ENCODE measurements around the gene AFG3L2.
"Not testable (repeated sequence)": the region's sequence is repeated elsewhere in the genome, so short reads cannot be mapped to it uniquely, and the experiment has no call there.

AFG3L2 gene

GRCh38 chr18:12383759-12384158 is 6.7 kb upstream of the AFG3L2 start:
- H2AFZ ChIP-seq (ENCODE audit: low read depth, low read length); H3K36me3 ChIP-seq (ENCODE audit: control insufficient read depth in 1 of 2, insufficient read depth in 2 of 2, low read depth in 1 of 2, low read length in 2 of 2); H3K4ac ChIP-seq (ENCODE audit: low read depth in 1 of 2, low read length in 2 of 2); H3K4me1 ChIP-seq (ENCODE audit: control insufficient read depth, insufficient read depth, low read depth, low read length); H3K23ac ChIP-seq (ENCODE audit: low read length in 2 of 2); H2BK5ac ChIP-seq (ENCODE audit: low read depth, low read length, poor library complexity, severe bottlenecking); H2AK5ac ChIP-seq (ENCODE audit: low read length, severe bottlenecking); H3K79me1 ChIP-seq (replicated peaks; ENCODE audit: low read length, poor library complexity, severe bottlenecking); H3K18ac ChIP-seq (ENCODE audit: low read depth in 1 of 2, low read length in 2 of 2); H3K4me2 ChIP-seq (ENCODE audit: low read length, poor library complexity, severe bottlenecking); H2BK15ac ChIP-seq (ENCODE audit: low read depth, poor library complexity, severe bottlenecking); H4K8ac ChIP-seq (ENCODE audit: low read length); H2BK12ac ChIP-seq (ENCODE audit: low read length in 2 of 2); H3K4me3 ChIP-seq (ENCODE audit: insufficient read depth in 1 of 2, low read depth in 1 of 2, low read length in 2 of 2); H3K27ac ChIP-seq (ENCODE audit: low read length, poor library complexity, severe bottlenecking); DNase-seq; H3K27me3 ChIP-seq (ENCODE audit: control insufficient read depth in 1 of 2, insufficient read depth in 1 of 2, low read length in 2 of 2); H3K14ac ChIP-seq (ENCODE audit: low read length in 2 of 2); H3K9ac ChIP-seq (ENCODE audit: low read length); H3K9me3 ChIP-seq (ENCODE audit: control insufficient read depth, low read length); H4K91ac ChIP-seq (ENCODE audit: low read length); H2BK120ac ChIP-seq (ENCODE audit: low read depth, low read length): not testable (repeated sequence)
- WGBS = 94% methylated on average over 5 of the region's 5 CpGs

- not testable (repeated sequence) for H3K18ac ChIP-seq (ENCODE audit: low read depth in 1 of 2, low read length in 2 of 2); H3K27ac ChIP-seq (ENCODE audit: low read length, poor library complexity, severe bottlenecking); H3K4me2 ChIP-seq (ENCODE audit: low read length, poor library complexity, severe bottlenecking); H2BK12ac ChIP-seq (ENCODE audit: low read length in 2 of 2); H2AFZ ChIP-seq (ENCODE audit: low read depth, low read length); H4K8ac ChIP-seq (ENCODE audit: low read length); DNase-seq; H3K23ac ChIP-seq (ENCODE audit: low read length in 2 of 2); H2AK5ac ChIP-seq (ENCODE audit: low read length, severe bottlenecking); H3K4me1 ChIP-seq (ENCODE audit: control insufficient read depth, insufficient read depth, low read depth, low read length); H3K14ac ChIP-seq (ENCODE audit: low read length in 2 of 2); H3K9me3 ChIP-seq (ENCODE audit: control insufficient read depth, low read length); H3K4me3 ChIP-seq (ENCODE audit: insufficient read depth in 1 of 2, low read depth in 1 of 2, low read length in 2 of 2); H2BK5ac ChIP-seq (ENCODE audit: low read depth, low read length, poor library complexity, severe bottlenecking); H4K91ac ChIP-seq (ENCODE audit: low read length); H3K4ac ChIP-seq (ENCODE audit: low read depth in 1 of 2, low read length in 2 of 2); H3K79me1 ChIP-seq (replicated peaks; ENCODE audit: low read length, poor library complexity, severe bottlenecking); H2BK15ac ChIP-seq (ENCODE audit: low read depth, poor library complexity, severe bottlenecking); H2BK120ac ChIP-seq (ENCODE audit: low read depth, low read length); H3K27me3 ChIP-seq (ENCODE audit: control insufficient read depth in 1 of 2, insufficient read depth in 1 of 2, low read length in 2 of 2); H3K36me3 ChIP-seq (ENCODE audit: control insufficient read depth in 1 of 2, insufficient read depth in 2 of 2, low read depth in 1 of 2, low read length in 2 of 2); H3K9ac ChIP-seq (ENCODE audit: low read length)
- WGBS = 100% methylated on average over 3 of the region's 7 CpGs
Measured at GRCh38 chr18:12382221-12382814, 5.3 kb upstream of the AFG3L2 start.

DNA sequence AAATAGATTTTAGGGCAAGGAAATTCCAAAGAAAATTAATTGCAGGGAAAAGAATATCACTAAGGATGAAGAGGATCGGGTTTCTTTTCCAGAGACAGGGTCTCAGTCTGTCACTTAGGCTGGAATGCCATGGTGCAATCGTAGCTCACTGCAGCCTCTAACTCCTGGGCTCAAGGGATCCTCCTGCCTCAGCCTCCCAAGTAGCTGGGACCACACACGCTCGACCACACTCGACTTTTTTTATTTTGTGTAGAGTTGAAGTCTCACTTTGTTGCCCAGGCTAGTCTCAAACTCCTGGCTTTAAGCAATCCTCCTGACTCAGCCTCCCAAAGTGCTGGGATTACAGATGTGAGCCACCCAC is 1.2 kb upstream of the AFG3L2 start:
- WGBS = 47% methylated on average over 3 of the region's 5 CpGs
- H2AK5ac ChIP-seq (ENCODE audit: low read length, severe bottlenecking); H2AFZ ChIP-seq (ENCODE audit: low read depth, low read length); H3K79me1 ChIP-seq (replicated peaks; ENCODE audit: low read length, poor library complexity, severe bottlenecking); H3K9me3 ChIP-seq (ENCODE audit: control insufficient read depth, low read length); H3K27me3 ChIP-seq (ENCODE audit: control insufficient read depth in 1 of 2, insufficient read depth in 1 of 2, low read length in 2 of 2); H4K91ac ChIP-seq (ENCODE audit: low read length); H3K4ac ChIP-seq (ENCODE audit: low read depth in 1 of 2, low read length in 2 of 2); H2BK5ac ChIP-seq (ENCODE audit: low read depth, low read length, poor library complexity, severe bottlenecking); H3K14ac ChIP-seq (ENCODE audit: low read length in 2 of 2); H2BK15ac ChIP-seq (ENCODE audit: low read depth, poor library complexity, severe bottlenecking); H2BK12ac ChIP-seq (ENCODE audit: low read length in 2 of 2); H3K23ac ChIP-seq (ENCODE audit: low read length in 2 of 2); H3K36me3 ChIP-seq (ENCODE audit: control insufficient read depth in 1 of 2, insufficient read depth in 2 of 2, low read depth in 1 of 2, low read length in 2 of 2); DNase-seq; H4K8ac ChIP-seq (ENCODE audit: low read length): not testable (repeated sequence)
- peak overlapping the region; percentile 94 for H3K9ac ChIP-seq (ENCODE audit: low read length)
- H2BK120ac ChIP-seq (ENCODE audit: low read depth, low read length) = peak overlapping the region; percentile 54
- peak overlapping the region; percentile 84 for H3K4me2 ChIP-seq (ENCODE audit: low read length, poor library complexity, severe bottlenecking)
- peak overlapping the region in 1 of 2 experiments; percentile 94 for H3K18ac ChIP-seq (ENCODE audit: low read depth in 1 of 2, low read length in 2 of 2)
- H3K4me3 ChIP-seq (ENCODE audit: insufficient read depth in 1 of 2, low read depth in 1 of 2, low read length in 2 of 2) = peak overlapping the region in 1 of 2 experiments; percentile 83
- peak overlapping the region; percentile 97 for H3K27ac ChIP-seq (ENCODE audit: low read length, poor library complexity, severe bottlenecking)
- peaks cover 15% of the 10 kb centered on the region for H3K4me1 ChIP-seq (ENCODE audit: control insufficient read depth, insufficient read depth, low read depth, low read length)

GRCh38 chr18:12377556-12378197 is 650 bp upstream of the AFG3L2 start:
- DNase-seq = no peak
- H3K9ac ChIP-seq (ENCODE audit: low read length) = peak overlapping the region; percentile 94
- under 1% methylated on average over 27 of the region's 30 CpGs for WGBS
- H3K14ac ChIP-seq (ENCODE audit: low read length in 2 of 2) = no peak overlapping the region
- peaks cover 15% of the 10 kb centered on the region for H3K4me1 ChIP-seq (ENCODE audit: control insufficient read depth, insufficient read depth, low read depth, low read length)
- peak overlapping the region; percentile 97 for H3K27ac ChIP-seq (ENCODE audit: low read length, poor library complexity, severe bottlenecking)
- no peak overlapping the region for H2AK5ac ChIP-seq (ENCODE audit: low read length, severe bottlenecking)
- H2BK120ac ChIP-seq (ENCODE audit: low read depth, low read length) = peak overlapping the region; percentile 54
- H3K23ac ChIP-seq (ENCODE audit: low read length in 2 of 2) = peak overlapping the region in 1 of 2 experiments; percentile 91
- H3K36me3 ChIP-seq (ENCODE audit: control insufficient read depth in 1 of 2, insufficient read depth in 2 of 2, low read depth in 1 of 2, low read length in 2 of 2) = peaks cover 2 to 9% of the 10 kb centered on the region in 2 experiments
- peak overlapping the region; percentile 84 for H3K4me2 ChIP-seq (ENCODE audit: low read length, poor library complexity, severe bottlenecking)
- no peak overlapping the region for H4K91ac ChIP-seq (ENCODE audit: low read length)
- no peak overlapping the region for H2BK5ac ChIP-seq (ENCODE audit: low read depth, low read length, poor library complexity, severe bottlenecking)
- no peak overlapping the region for H2AFZ ChIP-seq (ENCODE audit: low read depth, low read length)
- no peaks in the 10 kb centered on the region for H3K27me3 ChIP-seq (ENCODE audit: control insufficient read depth in 1 of 2, insufficient read depth in 1 of 2, low read length in 2 of 2)
- H3K9me3 ChIP-seq (ENCODE audit: control insufficient read depth, low read length) = peaks cover 6% of the 10 kb centered on the region
- peak overlapping the region; percentile 49 to 83 for H3K4me3 ChIP-seq (ENCODE audit: insufficient read depth in 1 of 2, low read depth in 1 of 2, low read length in 2 of 2)
- H2BK15ac ChIP-seq (ENCODE audit: low read depth, poor library complexity, severe bottlenecking) = no peak overlapping the region
- H3K18ac ChIP-seq (ENCODE audit: low read depth in 1 of 2, low read length in 2 of 2) = peak overlapping the region; percentile 1 to 94
- H3K79me1 ChIP-seq (replicated peaks; ENCODE audit: low read length, poor library complexity, severe bottlenecking) = no peaks in the 10 kb centered on the region
- H3K4ac ChIP-seq (ENCODE audit: low read depth in 1 of 2, low read length in 2 of 2) = peak overlapping the region in 1 of 2 experiments; percentile 0
- peak overlapping the region in 1 of 2 experiments; percentile 46 for H2BK12ac ChIP-seq (ENCODE audit: low read length in 2 of 2)
- H4K8ac ChIP-seq (ENCODE audit: low read length) = peak overlapping the region; percentile 90

Measured in mesenchymal stem cell (in vitro differentiated cells and primary cell).